SK-N-MC (cell line): ENCODE data around the gene RPS6KL1.

ENCODE experiments used
- EZH2 ChIP-seq: fragments of 200-600 bp; sonication (generic); IDR thresholded peaks from one replicate; pipeline ENCODE4 v1.6.1; 2017; ENCODE audit warnings: antibody characterized with exemption
- FOXP2 ChIP-seq: optimal IDR thresholded peaks from 2 replicates; pipeline ENCODE3; 2011; ENCODE audit warnings: mild to moderate bottlenecking, moderate library complexity; ENCODE audit not compliant: insufficient read depth; ENCODE audit errors: extremely low read length, control extremely low read depth
- POLR2AphosphoS5 ChIP-seq: IDR thresholded peaks from 2 replicates; pipeline ENCODE4 v1.6.1; 2012; ENCODE audit warnings: mild to moderate bottlenecking, low read depth, low read length, borderline replicate concordance

- TF ChIP-seq EZH2 (no peak), POLR2AphosphoS5 (no peak), FOXP2 (no peak)
Measured at GRCh38 chr14:74855021-74855420, 68.0 kb downstream of the RPS6KL1 start.
